H1 (cell line): ENCODE results near the gene NECTIN1. TPM values are rescaled to one million over a fixed set of nuclear protein-coding genes. Genes with fewer than 3 reads are reported as not detected.

Source experiments
- CTCF ChIA-PET: fragments of 300-600 bp; sonication (Branson Sonifier 250); formaldehyde crosslinking; loops from one replicate; lab custom pipeline; 2021; ENCODE audit not compliant: partially characterized antibody; lab: Charles Lee
- POLR2A ChIA-PET: fragments of 300-600 bp; sonication (Branson Sonifier 250); formaldehyde crosslinking; loops from one replicate; lab custom pipeline; 2021; ENCODE audit warnings: inconsistent platforms; ENCODE audit not compliant: partially characterized antibody; lab: Charles Lee
- DNase-seq, 2 experiments: peaks; one replicate each; pipeline versions ENCODE4 v3.0.0 to v3.0.0-alpha.2; 2010 to 2022; ENCODE audit warnings: low spot score in 2 of 2, low read depth in 1 of 2, mixed read lengths in 1 of 2
- FAIRE-seq: peaks from 2 replicates; lab custom pipeline; 2011; peaks lifted over from hg19 to GRCh38; lab: Jason Lieb, UNC
- H2AFZ ChIP-seq: 2 replicates; pipeline ENCODE4 v1.8.1; 2012; ENCODE audit warnings: low read length, inconsistent platforms
- H2AK5ac ChIP-seq: 2 replicates; pipeline ENCODE4 v1.6.1; 2013; ENCODE audit warnings: low read depth, low read length
- H2BK120ac ChIP-seq: replicated peaks from 2 replicates; pipeline ENCODE3; 2013; ENCODE audit warnings: low read depth, low read length, inconsistent platforms
- H2BK12ac ChIP-seq: 2 replicates; pipeline ENCODE4 v1.6.1; 2013; ENCODE audit warnings: low read depth, low read length
- H2BK15ac ChIP-seq: 2 replicates; pipeline ENCODE4 v1.6.1; 2013; ENCODE audit warnings: low read length
- H2BK20ac ChIP-seq: 2 replicates; pipeline ENCODE4 v1.6.1; 2013; ENCODE audit warnings: low read length
- H2BK5ac ChIP-seq: 2 replicates; pipeline ENCODE4 v1.6.1; 2013; ENCODE audit warnings: low read depth, low read length
- H3K14ac ChIP-seq: 2 replicates; pipeline ENCODE4 v1.6.1; 2013; ENCODE audit warnings: inconsistent platforms; ENCODE audit not compliant: insufficient read length
- H3K18ac ChIP-seq: 2 replicates; pipeline ENCODE4 v1.6.1; 2013; ENCODE audit warnings: low read length; ENCODE audit errors: extremely low read depth
- H3K23ac ChIP-seq: 2 replicates; pipeline ENCODE4 v1.6.1; 2013; ENCODE audit warnings: inconsistent platforms; ENCODE audit not compliant: insufficient read length
- H3K23me2 ChIP-seq: 2 replicates; pipeline ENCODE4 v1.6.1; 2013; ENCODE audit warnings: low read depth, low read length
- H3K27ac ChIP-seq: 2 replicates; pipeline ENCODE4 v1.6.1; 2011; ENCODE audit warnings: low read depth, low read length, inconsistent platforms
- H3K27me3 ChIP-seq, 4 experiments: replicated peaks in 1 of 4; 1 replicate in 1 of 4; 2 replicates in 3 of 4; pipeline versions ENCODE4 v1.6.1 to v1.8.1; 2011 to 2013; ENCODE audit warnings: low read length in 3 of 4, mild to moderate bottlenecking in 3 of 4, inconsistent platforms in 2 of 4, mixed read lengths in 2 of 4, moderate library complexity in 1 of 4; ENCODE audit not compliant: control insufficient read depth in 3 of 4, insufficient read depth in 3 of 4; ENCODE audit errors: extremely low read depth in 1 of 4
- H3K36me3 ChIP-seq, 4 experiments: 2 replicates each; pipeline versions ENCODE4 v1.6.1 to v1.8.1; 2011 to 2013; ENCODE audit warnings: mild to moderate bottlenecking in 4 of 4, low read length in 3 of 4, moderate library complexity in 2 of 4, control low read depth in 1 of 4, inconsistent platforms in 1 of 4; ENCODE audit not compliant: insufficient read depth in 4 of 4, control insufficient read depth in 2 of 4
- H3K4ac ChIP-seq: replicated peaks from 2 replicates; pipeline ENCODE3; 2013; ENCODE audit warnings: low read length, low read depth, mixed read lengths, inconsistent platforms; ENCODE audit not compliant: insufficient read length
- H3K4me1 ChIP-seq, 4 experiments: replicated peaks in 1 of 4; 1 replicate in 1 of 4; 2 replicates in 3 of 4; pipeline versions ENCODE4 v1.6.1 to v1.8.1; 2011 to 2013; ENCODE audit warnings: low read length in 3 of 4, inconsistent platforms in 2 of 4, mixed read lengths in 1 of 4; ENCODE audit not compliant: insufficient read depth in 4 of 4, control insufficient read depth in 3 of 4
- H3K4me2 ChIP-seq, 2 experiments: 2 replicates each; pipeline versions ENCODE4 v1.6.1 to v1.8.1; 2011 to 2013; ENCODE audit warnings: low read depth in 2 of 2, low read length in 2 of 2, control low read depth in 1 of 2, inconsistent platforms in 1 of 2, mild to moderate bottlenecking in 1 of 2; ENCODE audit not compliant: insufficient read depth in 1 of 2
- H3K4me3 ChIP-seq, 4 experiments: fragments of 200-600, 300-600 bp in 1 of 4; sonication (generic), shearing (Covaris generic), sonication (Bioruptor Twin) in 1 of 4; 2 replicates each; pipeline versions ENCODE4 v1.5.1 to v1.8.1; 2011 to 2016; ENCODE audit warnings: low read length in 4 of 4, low read depth in 3 of 4, control low read depth in 2 of 4, inconsistent platforms in 2 of 4, mild to moderate bottlenecking in 2 of 4, mixed read lengths in 1 of 4, moderate library complexity in 1 of 4; ENCODE audit not compliant: insufficient read depth in 2 of 4; ENCODE audit errors: extremely low read depth in 1 of 4
- H3K56ac ChIP-seq: replicated peaks from 2 replicates; pipeline ENCODE3; 2013; ENCODE audit warnings: low read depth, mild to moderate bottlenecking, mixed read lengths, low read length, inconsistent platforms; ENCODE audit not compliant: insufficient read length
- H3K79me1 ChIP-seq: 2 replicates; pipeline ENCODE4 v1.6.1; 2013; ENCODE audit warnings: low read depth, low read length, control low read depth
- H3K79me2 ChIP-seq, 2 experiments: 2 replicates each; pipeline versions ENCODE4 v1.6.1 to v1.8.1; 2012 to 2013; ENCODE audit warnings: low read length in 2 of 2, mild to moderate bottlenecking in 2 of 2, inconsistent platforms in 1 of 2; ENCODE audit not compliant: insufficient read depth in 2 of 2, control insufficient read depth in 1 of 2
- H3K9ac ChIP-seq, 4 experiments: replicated peaks in 1 of 4; 1 replicate in 1 of 4; 2 replicates in 3 of 4; pipeline versions ENCODE4 v1.6.1 to v1.8.1; 2011 to 2013; ENCODE audit warnings: low read depth in 3 of 4, low read length in 3 of 4, control low read depth in 2 of 4, mild to moderate bottlenecking in 2 of 4, moderate library complexity in 2 of 4, inconsistent platforms in 1 of 4; ENCODE audit errors: extremely low read depth in 1 of 4
- H3K9me3 ChIP-seq, 2 experiments: 2 replicates each; pipeline versions ENCODE4 v1.6.1 to v1.8.1; 2012 to 2013; ENCODE audit warnings: mild to moderate bottlenecking in 2 of 2, moderate library complexity in 2 of 2, control low read depth in 1 of 2, inconsistent platforms in 1 of 2, low read depth in 1 of 2, low read length in 1 of 2, mixed read lengths in 1 of 2; ENCODE audit not compliant: insufficient read depth in 2 of 2
- H4K20me1 ChIP-seq, 2 experiments: replicated peaks in 1 of 2; 2 replicates each; pipeline versions ENCODE3 to v1.8.1; 2011 to 2013; ENCODE audit warnings: inconsistent platforms in 2 of 2, low read length in 2 of 2, mild to moderate bottlenecking in 1 of 2; ENCODE audit not compliant: insufficient read depth in 2 of 2, control insufficient read depth in 1 of 2
- H4K5ac ChIP-seq: 2 replicates; pipeline ENCODE4 v1.6.1; 2013; ENCODE audit warnings: low read length, low read depth, mixed read lengths, inconsistent platforms; ENCODE audit not compliant: insufficient read length
- H4K8ac ChIP-seq: 2 replicates; pipeline ENCODE4 v1.8.0; 2013; ENCODE audit warnings: mild to moderate bottlenecking, moderate library complexity, low read length, inconsistent platforms; ENCODE audit not compliant: insufficient read depth; ENCODE audit errors: extremely low read depth
- H4K91ac ChIP-seq: replicated peaks from 2 replicates; pipeline ENCODE3; 2013; ENCODE audit warnings: low read length, mixed read lengths, inconsistent platforms; ENCODE audit not compliant: insufficient read length
- CEBPB ChIP-seq: IDR thresholded peaks from 2 replicates; pipeline ENCODE4 v1.6.1; 2012; ENCODE audit warnings: low read depth, low read length
- CHD1 ChIP-seq: IDR thresholded peaks from 2 replicates; pipeline ENCODE4 v1.6.1; 2012; ENCODE audit warnings: low read depth, low read length, improper control_type of control experiment
- CREB1 ChIP-seq: IDR thresholded peaks from 2 replicates; pipeline ENCODE4 v1.6.1; 2012; ENCODE audit warnings: inconsistent platforms
- EZH2 ChIP-seq: fragments of 200-600 bp; sonication (generic); IDR thresholded peaks from 2 replicates; pipeline ENCODE4 v1.7.1; 2012; ENCODE audit warnings: low read depth, mild to moderate bottlenecking, moderate library complexity, low read length, inconsistent platforms; ENCODE audit not compliant: severe bottlenecking
- HDAC6 ChIP-seq: IDR thresholded peaks from one replicate; pipeline ENCODE4 v1.7.1; 2012; ENCODE audit warnings: low read depth, mild to moderate bottlenecking, inconsistent platforms, low read length, moderate library complexity
- RNF2 ChIP-seq: fragments of 200-900, 300-1000 bp; sonication (generic); IDR thresholded peaks from 2 replicates; pipeline ENCODE4 v1.7.1; 2016; ENCODE audit warnings: borderline replicate concordance, low read depth, mild to moderate bottlenecking, antibody characterized with exemption, low read length; ENCODE audit not compliant: poor library complexity, severe bottlenecking; ENCODE audit errors: missing control alignments
- SP1 ChIP-seq: IDR thresholded peaks from 2 replicates; pipeline ENCODE4 v1.6.1; 2011; ENCODE audit warnings: low read depth, low read length
- SP4 ChIP-seq: IDR thresholded peaks from 2 replicates; pipeline ENCODE4 v1.6.1; 2012; ENCODE audit warnings: low read length, inconsistent platforms
- TBP ChIP-seq: IDR thresholded peaks from 2 replicates; pipeline ENCODE4 v1.6.1; 2011; ENCODE audit warnings: low read depth, low read length, improper control_type of control experiment
- TCF12 ChIP-seq: IDR thresholded peaks from 2 replicates; pipeline ENCODE4 v1.6.1; 2011; ENCODE audit warnings: low read depth, mild to moderate bottlenecking, low read length
- WGBS, 2 experiments: shearing (Covaris generic) in 1 of 2; methylation state at CpG; one replicate each; pipeline versions ENCODE4 v1.1.6 to v1.1.7; 2013 to 2015; ENCODE audit warnings: low lambda C conversion rate in 2 of 2, mixed read lengths in 2 of 2, inconsistent platforms in 1 of 2, low coverage in 1 of 2, missing lambda C conversion rate in 1 of 2; ENCODE audit not compliant: insufficient replicate concordance in 2 of 2, insufficient coverage in 1 of 2, insufficient read length in 1 of 2; ENCODE audit errors: extremely low coverage in 1 of 2, missing lambda C conversion rate in 1 of 2; 5-methylcytosine and 5-hydroxymethylcytosine counted together
- polyA plus RNA-seq, 7 experiments: library from polyadenylated mRNA; depleted of rRNA in 3 of 7; stranded (reverse) in 5 of 7; unstranded in 2 of 7; fragments of >200 nt in 5 of 7; fragments of 200-250 nt in 2 of 7; gene quantifications; 1 replicate in 5 of 7; 2 replicates in 1 of 7; 4 replicates in 1 of 7; pipeline versions ENCODE4 v1.2.1 to v1.2.3, GENCODE V29; 2011 to 2013; ENCODE audit warnings: missing spikeins in 2 of 7, mixed read lengths in 2 of 7
- total RNA-seq: library from RNA; stranded (reverse); fragmentation: NEBNext Ultra II Directional; extraction: Animal tissue kit (Norgen Biotek cat#: 25700); gene quantifications from 2 replicates; pipeline ENCODE4 v1.2.1, GENCODE V29; 2021

NECTIN1 gene
- total and polyA plus RNA-seq, 2 of the 8 experiments (the other 6 are each of a cell fraction or from before 2014, with no cell fraction given): 43.2 to 97.7 TPM

GRCh38 chr11:119669487-119669886 is 59.5 kb downstream of the NECTIN1 start:
- H4K91ac ChIP-seq: no peak overlapping the region
- FAIRE-seq: no peak
- H4K8ac ChIP-seq: no peak overlapping the region
- ChIA-PET POLR2A (interaction anchor here (0.6 to 0.7 kb wide), 2 partner anchors 84 to 205 kb away, joined by 3 to 5 read pairs; no protein-coding TSS in a partner anchor), CTCF (interaction anchor here (0.7 to 3.2 kb wide), 10 partner anchors 12 to 438 kb away, joined by 3 to 15 read pairs (median 4); partner anchors contain the start of gene NECTIN1)
- peaks cover 20 to 23% of the 10 kb centered on the region in 2 experiments for H4K20me1 ChIP-seq
- no peak overlapping the region for H2BK5ac ChIP-seq
- no peak overlapping the region for H3K14ac ChIP-seq
- no peak overlapping the region for H2BK12ac ChIP-seq
- H3K23me2 ChIP-seq: no peaks in the 10 kb centered on the region
- H2BK120ac ChIP-seq: no peak overlapping the region
- H3K4me1 ChIP-seq: peaks cover 0 to 6% (median 4%) of the 10 kb centered on the region in 4 experiments; a peak in 3 of 7 replicates
- H2BK15ac ChIP-seq: no peak overlapping the region
- no peak overlapping the region for H3K23ac ChIP-seq
- H3K79me2 ChIP-seq: no peaks in the 10 kb centered on the region
- TF ChIP-seq TCF12 (no peak), HDAC6 (no peak), CHD1 (no peak), CREB1 (no peak), CEBPB (no peak), TBP (no peak), EZH2 (no peak), RNF2 (no peak), SP1 (no peak), SP4 (no peak)
- H4K5ac ChIP-seq: no peak overlapping the region
- 92% methylated on average over 5 of the region's 5 CpGs; no CpG with 5 or more reads in 1 of the 2 experiments for WGBS, 2 experiments
- H3K4ac ChIP-seq: no peak overlapping the region
- no peak overlapping the region for H3K18ac ChIP-seq
- no peak overlapping the region for H3K27ac ChIP-seq
- H3K79me1 ChIP-seq: no peaks in the 10 kb centered on the region
- no peak overlapping the region for H3K4me2 ChIP-seq
- no peak for DNase-seq
- H3K56ac ChIP-seq: no peak overlapping the region
- no peak overlapping the region for H2BK20ac ChIP-seq
- no peak overlapping the region for H3K4me3 ChIP-seq
- H2AFZ ChIP-seq: no peak overlapping the region
- peaks cover 5 to 17% (median 11%) of the 10 kb centered on the region in 4 experiments; a peak in 7 of 8 replicates for H3K36me3 ChIP-seq
- H3K27me3 ChIP-seq: no peaks in the 10 kb centered on the region
- no peak overlapping the region for H3K9ac ChIP-seq
- no peak overlapping the region for H2AK5ac ChIP-seq
- no peaks in the 10 kb centered on the region for H3K9me3 ChIP-seq
